Retinal pigment epithelial cell (primary cell): ENCODE measurements around the gene RBMS3.

ENCODE experiments used
- DNase-seq: peaks from one replicate; pipeline ENCODE4 v3.0.0-alpha.2; 2010; ENCODE audit warnings: low read depth
- H3K4me3 ChIP-seq: 2 replicates; pipeline ENCODE4 v1.5.1; 2011; ENCODE audit warnings: mild to moderate bottlenecking, low read length, control low read depth, moderate library complexity
- TF ChIP-seq, protein P1 (sequence below): conservative IDR thresholded peaks from 2 replicates; pipeline ENCODE4 v1.5.1; 2011; ENCODE audit warnings: low read depth, low read length, control low read depth, inconsistent platforms

The RBMS3 gene

GRCh38 chr3:29677421-29677820 is 396.6 kb downstream of the RBMS3 start:
- no peak overlapping the region for H3K4me3 ChIP-seq
- TF ChIP-seq, protein P1, sequence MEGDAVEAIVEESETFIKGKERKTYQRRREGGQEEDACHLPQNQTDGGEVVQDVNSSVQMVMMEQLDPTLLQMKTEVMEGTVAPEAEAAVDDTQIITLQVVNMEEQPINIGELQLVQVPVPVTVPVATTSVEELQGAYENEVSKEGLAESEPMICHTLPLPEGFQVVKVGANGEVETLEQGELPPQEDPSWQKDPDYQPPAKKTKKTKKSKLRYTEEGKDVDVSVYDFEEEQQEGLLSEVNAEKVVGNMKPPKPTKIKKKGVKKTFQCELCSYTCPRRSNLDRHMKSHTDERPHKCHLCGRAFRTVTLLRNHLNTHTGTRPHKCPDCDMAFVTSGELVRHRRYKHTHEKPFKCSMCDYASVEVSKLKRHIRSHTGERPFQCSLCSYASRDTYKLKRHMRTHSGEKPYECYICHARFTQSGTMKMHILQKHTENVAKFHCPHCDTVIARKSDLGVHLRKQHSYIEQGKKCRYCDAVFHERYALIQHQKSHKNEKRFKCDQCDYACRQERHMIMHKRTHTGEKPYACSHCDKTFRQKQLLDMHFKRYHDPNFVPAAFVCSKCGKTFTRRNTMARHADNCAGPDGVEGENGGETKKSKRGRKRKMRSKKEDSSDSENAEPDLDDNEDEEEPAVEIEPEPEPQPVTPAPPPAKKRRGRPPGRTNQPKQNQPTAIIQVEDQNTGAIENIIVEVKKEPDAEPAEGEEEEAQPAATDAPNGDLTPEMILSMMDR: no peak

GRCh38 chr3:29679944-29680343 is 399.1 kb downstream of the RBMS3 start:
- TF ChIP-seq, protein P1: no peak

More at GRCh38 chr3:29677421-29677820, 396.6 kb downstream of the RBMS3 start:
- no peak for DNase-seq

DNA sequence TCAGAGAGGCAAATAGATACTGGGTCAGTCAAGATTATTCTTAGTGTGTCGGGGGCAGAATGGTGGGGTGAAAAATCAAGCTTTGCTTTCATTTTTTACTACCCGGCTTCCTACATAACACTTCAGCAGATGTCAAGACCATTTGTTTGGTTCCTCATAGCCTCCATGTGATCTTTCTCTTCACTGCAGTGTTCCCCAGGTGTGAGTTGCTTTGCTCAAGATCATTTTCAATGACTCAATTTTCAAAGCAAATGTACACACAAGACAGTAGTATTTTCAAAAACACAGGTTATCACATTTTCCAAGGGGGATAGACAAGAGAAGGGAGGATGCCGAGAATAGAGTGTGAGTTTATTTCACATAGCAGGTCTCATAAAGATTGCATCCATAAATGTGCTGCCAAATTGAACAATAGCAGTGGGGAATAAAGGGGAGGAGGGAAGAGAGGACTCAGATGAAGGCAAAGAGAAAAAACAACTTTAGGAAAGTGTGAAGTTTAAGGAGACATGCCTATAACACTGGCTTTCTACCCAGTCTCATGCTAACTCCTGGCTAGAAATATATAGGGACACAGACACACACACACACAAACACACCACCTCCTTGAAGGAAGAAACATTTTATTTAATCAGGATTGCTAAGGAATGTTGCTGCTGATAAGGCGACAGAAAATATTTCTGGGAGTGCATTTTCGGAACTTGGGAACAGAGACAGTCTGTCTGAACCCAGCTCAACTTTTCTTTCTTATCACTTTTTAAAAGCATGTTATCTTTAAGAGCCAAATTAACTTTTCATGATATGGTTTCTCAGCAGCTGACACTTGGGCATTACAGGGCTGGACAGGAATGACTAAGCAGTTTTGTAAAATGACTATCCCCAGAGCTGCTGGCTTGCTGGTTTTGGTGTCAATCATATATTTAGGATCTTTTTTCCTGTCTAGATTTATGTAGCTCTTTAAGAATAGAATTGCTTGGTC is 402.4 kb downstream of the RBMS3 start:
- DNase-seq: peak; percentile 45
- TF ChIP-seq, protein P1: no peak

More at GRCh38 chr3:29679944-29680343, 399.1 kb downstream of the RBMS3 start:
- DNase-seq: no peak
- no peak overlapping the region for H3K4me3 ChIP-seq

DNA sequence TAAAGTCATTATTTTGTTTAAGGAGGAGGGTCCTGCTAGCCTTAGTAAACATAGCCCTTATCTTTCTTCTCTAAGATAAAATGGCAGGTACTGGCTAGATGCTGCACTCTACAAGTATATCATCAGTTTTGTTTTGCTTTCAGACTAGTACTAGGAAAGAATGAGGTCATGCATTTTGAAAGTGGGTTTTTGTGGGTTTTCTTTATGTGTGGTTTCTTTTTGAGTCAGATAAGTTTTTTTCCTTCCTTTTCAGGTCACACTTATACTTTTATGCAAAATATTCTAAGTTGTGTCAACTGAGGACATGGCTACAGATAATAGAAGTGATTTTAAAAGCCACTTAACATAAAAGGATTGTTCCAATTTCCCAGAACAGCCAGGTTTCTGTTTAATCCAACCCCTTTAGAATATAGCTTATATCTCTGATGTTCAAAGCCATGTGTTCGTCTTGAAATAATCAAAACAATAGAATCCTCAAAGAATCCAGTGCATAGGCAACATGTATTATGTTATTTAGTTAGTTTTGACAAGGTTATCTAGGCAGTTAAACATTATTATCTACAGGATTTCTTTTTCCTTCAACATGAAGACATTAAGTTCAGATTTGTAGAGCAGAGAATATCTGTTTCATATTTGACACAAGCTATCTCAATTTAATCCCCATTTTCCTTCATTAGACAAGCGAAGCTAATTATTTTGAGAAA is 406.2 kb downstream of the RBMS3 start:
- H3K4me3 ChIP-seq: no peak overlapping the region
- TF ChIP-seq, protein P1: no peak
- no peak for DNase-seq

More for the DNA sequence above, 402.4 kb downstream of the RBMS3 start:
- H3K4me3 ChIP-seq: no peak overlapping the region

GRCh38 chr3:29690686-29691353 is 409.9 kb downstream of the RBMS3 start:
- no peak overlapping the region for H3K4me3 ChIP-seq
- DNase-seq: no peak
- TF ChIP-seq, protein P1: no peak

GRCh38 chr3:29693863-29694262 is 413.0 kb downstream of the RBMS3 start:
- TF ChIP-seq, protein P1: no peak
- H3K4me3 ChIP-seq: no peak overlapping the region
- DNase-seq: peak; percentile 82
